Medulla oblongata (tissue), 1 donor: ENCODE measurements around the gene RORC.
A peak's percentile ranks its signal among the peaks of the same experiment; 100 is the strongest.
"Not testable (repeated sequence)": the region's sequence is repeated elsewhere in the genome, so short reads cannot be mapped to it uniquely, and the experiment has no call there.

ENCODE experiments used
- DNase-seq: peaks from one replicate; pipeline ENCODE4 v3.0.0-alpha.2; 2015; ENCODE audit errors: extremely low spot score

The RORC gene

DNA sequence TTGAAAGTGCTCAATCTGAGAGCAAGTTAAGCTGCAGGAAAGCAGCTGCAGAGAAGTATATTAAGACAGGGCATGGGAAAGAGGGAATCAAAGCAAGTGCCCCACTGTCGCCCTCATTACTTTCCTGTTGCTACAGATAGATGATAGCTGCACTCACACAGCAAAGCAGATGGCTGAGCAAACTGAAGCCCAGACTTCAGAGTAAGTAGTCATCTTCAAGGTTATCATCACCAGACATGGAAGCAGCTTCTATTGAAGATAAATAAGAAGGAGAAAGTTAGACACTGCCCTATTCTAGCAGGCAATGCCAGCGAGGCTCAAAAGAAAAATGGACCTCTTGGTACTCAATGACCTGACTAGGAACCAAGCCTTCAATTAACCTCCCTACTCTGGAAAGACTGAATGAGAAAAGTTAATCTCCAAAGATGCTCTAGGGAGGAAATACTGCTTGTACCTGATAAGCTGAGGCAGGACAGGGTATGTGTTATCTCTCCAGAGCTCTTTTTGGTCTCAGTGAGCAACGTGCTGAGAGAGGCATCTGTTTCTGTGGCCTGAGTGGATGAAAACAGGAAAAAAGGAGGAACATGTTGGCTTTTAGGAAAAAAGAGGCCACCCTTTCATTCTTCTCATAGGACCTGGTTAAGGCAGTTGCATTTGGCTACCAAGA, 57.2 kb downstream of the RORC start:
- no peak for DNase-seq

DNA sequence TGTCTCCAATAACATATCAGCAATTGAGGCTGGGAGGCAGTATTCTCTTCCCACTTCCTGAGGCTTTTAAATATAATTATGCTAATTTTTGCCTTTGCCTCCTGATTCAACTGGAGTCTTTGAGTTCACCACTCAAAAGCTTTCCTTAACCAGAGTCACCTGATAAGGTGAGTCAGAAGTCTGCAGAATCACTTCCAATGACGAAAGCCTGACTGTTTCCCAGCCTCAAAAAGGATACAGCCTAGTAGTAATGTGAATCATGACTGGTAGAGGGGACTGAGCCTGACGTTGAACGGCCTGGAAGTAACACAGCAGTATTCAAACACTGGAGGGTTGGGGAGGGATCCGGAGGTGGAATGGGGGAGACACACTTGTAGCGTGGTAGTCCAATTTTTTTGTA, 57.9 kb downstream of the RORC start:
- DNase-seq = no peak

DNA sequence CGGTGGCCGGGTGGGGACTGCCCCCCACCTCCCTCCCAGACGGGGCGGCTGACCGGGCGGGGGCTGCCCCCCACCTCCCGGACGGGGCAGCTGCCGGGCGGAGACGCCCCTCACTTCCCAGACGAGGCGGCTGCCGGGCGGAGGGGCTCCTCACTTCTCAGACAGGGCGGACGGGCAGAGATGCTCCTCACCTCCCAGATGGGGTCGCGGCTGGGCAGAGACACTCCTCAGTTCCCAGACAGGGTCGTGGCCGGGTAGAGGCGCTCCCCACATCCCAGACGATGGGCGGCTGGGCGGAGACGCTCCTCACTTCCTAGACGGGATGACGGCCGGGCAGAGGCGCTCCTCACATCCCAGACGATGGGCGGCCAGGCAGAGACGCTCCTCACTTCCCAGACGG, 62.3 kb downstream of the RORC start:
- DNase-seq = not testable (repeated sequence)

DNA sequence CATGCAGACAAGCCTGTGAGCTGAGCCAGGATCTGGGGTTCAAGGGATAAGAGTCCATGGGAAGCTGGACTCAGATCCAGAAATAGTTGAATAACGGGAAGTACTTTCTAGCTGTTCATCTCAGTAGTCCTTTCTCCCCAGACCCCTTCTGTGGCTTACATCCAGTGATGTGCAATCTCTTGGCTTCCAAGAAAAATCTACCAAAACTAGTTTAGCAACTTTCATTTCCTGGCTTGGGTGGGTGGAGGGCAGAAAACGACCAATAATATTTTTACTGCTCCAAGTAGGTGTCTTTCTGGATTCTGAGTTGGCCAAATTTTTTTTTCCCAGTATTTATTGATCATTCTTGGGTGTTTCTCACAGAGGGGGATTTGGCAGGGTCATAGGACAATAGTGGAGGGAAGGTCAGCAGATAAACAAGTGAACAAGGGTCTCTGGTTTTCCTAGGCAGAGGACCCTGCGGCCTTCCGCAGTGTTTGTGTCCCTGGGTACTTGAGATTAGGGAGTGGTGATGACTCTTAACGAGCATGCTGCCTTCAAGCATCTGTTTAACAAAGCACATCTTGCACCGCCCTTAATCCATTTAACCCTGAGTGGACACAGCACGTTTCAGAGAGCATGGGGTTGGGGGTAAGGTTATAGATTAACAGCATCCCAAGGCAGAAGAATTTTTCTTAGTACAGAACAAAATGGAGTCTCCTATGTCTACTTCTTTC, 63.1 kb downstream of the RORC start:
- DNase-seq = not testable (repeated sequence)

DNA sequence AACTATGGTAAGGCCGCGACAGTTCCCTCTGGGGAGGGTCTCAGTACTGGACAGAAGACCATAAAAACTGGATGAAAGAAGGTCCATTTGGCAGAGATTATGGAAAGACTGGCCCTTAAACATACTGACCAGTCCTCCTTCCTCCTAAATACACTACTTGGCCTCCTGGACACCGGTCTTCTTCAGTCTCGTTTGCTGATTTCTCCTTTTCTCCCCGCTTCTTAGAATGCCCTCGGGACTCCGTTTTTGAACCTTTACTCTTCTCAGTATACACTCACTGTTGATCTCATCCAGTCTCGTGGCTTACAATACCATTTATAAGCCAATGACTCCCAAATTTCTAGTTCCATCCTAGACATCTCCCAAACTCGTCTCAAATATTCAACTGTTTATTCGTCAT, 67.6 kb downstream of the RORC start:
- peak; percentile 8 for DNase-seq

DNA sequence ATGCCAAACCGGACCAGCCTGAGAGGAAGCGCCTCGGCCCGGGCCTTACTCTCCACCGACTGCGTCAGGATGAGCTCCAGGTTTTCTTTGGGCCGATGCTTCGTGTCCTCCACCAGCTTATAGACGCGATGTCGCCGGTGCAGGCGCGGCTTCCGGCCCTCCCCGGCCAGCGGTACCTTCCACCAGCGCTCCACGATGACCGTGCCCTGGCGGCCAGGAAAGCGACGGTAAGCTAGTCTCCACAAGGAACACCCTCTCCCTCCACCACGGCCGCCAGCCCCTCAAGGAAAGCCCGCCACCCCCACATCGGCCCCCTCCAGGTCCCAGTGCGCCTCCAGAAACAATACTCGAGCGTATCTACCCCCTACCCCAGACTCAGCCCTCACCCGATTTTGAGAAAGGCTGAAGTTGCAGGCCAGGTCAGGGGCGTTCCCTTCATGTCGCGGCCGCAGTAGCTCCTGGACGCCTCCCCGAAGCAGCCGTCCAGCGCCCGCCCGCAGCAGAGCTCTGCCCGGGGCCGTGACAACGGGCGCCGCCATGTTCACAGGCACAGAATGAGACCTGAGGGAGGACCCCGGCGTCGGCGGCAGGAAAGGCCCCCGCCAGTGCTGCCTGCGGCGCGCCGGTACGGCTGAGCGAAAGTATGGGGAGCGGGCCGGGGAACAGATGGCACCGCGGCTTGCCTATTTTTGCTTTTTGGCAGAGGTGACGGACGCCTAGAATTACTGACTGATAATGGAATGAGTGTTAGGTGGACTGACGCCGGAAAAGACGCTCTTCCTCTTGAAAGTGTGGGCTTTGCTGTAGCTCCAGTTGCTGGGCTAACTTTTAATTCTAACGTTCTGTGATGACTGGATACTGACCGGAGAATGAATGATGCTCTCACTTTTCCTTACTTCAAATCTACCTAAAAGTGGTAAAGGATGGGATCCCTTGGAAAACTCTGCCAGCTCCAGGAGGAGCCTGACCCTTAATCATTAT, 68.4 kb downstream of the RORC start, which contains the start of gene MRPL9:
MRPL9 (minus strand) TSS at position 556 of the 981 bp plus-strand sequence; CDS start at position 539, 17 bp downstream.
- DNase-seq = peak; percentile 72

DNA sequence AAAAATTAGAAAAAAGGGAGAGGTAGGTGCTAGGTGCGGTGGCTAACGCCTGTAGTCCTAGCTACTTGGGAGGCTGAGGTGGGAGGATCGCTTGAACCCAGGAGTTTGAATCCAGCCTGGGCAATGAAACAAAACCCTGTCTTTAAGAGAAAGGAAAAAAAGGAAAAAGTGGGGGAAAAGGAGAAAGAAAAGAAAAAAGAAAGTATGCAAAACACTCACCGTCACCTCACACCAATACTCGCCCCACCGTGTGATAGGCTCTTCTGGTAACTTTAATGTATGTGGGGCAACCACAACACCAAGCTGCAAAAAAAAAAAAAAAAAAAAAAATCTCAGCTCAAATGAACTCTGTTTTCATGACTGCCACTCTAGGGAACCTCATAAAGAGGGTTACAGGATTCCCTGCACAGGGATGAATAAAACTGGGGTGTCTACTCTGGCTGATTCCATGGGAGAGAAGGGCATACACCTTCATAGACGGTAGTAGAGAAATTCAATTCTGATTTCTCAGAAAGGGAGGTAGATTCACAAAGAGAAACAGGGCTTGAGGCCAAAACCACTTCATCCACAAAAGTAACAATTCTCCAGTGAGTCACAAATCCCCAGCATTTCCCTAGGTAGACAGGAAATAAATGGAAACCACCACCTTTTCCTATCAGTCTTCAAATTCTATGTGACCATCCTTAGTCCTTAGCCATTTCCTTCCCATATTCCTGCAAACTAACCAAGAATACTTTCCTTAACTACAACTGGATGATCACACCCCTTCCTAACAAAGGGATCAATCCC, 70.8 kb downstream of the RORC start:
- DNase-seq = no peak

DNA sequence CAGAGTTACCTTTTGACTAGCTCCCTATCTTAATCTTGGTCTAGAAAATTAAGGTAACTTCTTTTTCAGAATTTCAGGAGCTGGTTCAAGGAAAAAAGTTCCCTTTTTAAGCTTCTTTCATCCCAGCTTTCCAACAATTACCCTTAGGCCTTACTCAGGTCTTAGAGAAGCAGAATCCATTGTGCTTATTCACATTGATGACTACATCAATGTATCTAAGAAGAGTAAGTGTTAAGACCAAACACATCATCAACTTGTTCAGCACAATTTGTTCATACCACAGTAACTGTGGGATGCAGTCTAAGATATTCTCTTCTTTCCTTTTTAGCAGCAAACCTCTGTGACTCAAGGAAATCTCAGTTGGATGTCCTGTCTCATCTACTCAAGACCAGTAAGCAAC, 72.4 kb downstream of the RORC start:
- DNase-seq = no peak

DNA sequence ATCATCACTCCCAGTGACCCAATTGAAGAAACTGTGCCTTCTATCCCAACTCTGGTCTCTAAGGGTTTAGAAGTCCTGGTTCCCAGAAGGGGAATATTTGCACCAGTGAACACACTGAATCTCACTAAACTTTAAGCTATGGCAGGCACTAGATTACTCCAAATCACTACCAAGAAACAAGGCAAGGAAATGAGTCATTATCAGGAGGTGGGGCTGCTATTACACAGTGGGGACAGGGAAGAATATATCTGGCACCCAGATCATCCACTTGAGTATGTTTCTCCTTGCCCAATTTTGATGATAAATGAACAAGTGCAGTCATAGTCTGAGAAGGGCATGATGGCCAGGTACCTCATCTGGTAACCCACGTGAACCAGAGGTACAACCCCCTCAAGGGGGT, 75.3 kb downstream of the RORC start:
- DNase-seq = no peak
